Mucosa of gallbladder (tissue), 1 donor: Measurements from ENCODE around the gene FALEC. TPM values are rescaled to one million over a fixed set of nuclear protein-coding genes. Genes with fewer than 3 reads are reported as not detected.

Experiments
- DNase-seq: peaks from one replicate; pipeline ENCODE4 v3.0.0-alpha.2; 2020; ENCODE audit warnings: low spot score
- total RNA-seq: library from RNA; stranded (reverse); gene quantifications from one replicate; pipeline ENCODE4 v1.2.1, GENCODE V29; 2021
- donor health status: DM: no; HTN: no; CAD: no.

Gene FALEC
- 1.1 TPM for total RNA-seq

DNA sequence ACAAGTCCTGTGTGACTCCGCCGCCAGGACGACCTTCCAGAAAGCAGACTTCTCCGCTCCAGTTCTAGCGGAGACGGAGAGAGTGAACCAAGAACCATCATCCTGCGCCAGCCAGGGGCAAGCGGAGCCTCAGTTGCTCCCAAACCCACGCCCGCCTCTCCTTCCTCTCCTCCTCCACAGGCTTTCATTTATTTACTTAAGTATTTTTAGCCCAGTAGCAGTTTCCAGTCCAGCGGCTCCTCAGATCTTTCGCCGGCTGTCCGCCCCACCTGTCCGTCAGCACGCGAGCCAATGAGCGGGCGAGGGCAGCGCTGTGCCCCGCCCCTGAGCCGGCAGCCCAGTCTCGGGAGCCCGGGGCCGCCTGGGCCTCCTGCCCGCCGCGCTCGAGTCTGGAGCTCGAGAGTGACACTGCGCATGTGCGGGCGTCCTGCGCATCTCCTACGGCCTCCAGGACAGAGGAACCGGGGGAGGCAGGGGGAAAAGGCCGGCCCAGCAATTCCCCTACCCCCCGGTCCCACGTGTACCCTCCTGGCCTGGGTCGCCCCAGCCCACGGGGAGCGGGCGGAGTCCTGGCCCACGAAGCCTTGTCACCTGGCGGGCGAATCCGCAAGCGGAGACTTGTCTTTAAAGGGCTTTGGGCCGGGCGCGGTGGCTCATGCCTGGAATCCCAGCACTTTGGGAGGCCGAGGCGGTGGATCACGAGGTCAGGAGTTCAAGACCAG lies at the start of gene FALEC:
Gene FALEC (plus strand): TSS at position 425 of the 722 bp plus-strand sequence.
- DNase-seq = peak; percentile 97

DNA sequence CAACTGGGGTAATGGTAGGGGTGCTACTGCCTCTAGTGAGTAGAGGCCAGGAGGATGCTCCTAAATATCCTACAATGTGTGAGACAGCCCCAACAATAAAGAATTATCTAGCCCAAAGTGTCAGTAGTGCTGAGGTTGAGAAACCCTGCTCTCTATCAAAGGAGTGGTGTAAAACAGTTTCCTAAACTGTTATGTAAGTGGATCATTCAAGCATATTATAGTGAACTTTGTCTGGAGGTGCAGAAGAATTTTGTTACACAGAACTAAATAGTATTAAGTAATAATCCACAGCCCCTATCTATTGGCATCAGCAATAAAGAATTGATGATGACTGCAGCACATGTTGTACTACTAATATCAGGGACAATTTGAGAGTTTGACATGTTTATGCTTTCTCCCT lies 48.6 kb upstream of the FALEC start:
- DNase-seq = no peak

DNA sequence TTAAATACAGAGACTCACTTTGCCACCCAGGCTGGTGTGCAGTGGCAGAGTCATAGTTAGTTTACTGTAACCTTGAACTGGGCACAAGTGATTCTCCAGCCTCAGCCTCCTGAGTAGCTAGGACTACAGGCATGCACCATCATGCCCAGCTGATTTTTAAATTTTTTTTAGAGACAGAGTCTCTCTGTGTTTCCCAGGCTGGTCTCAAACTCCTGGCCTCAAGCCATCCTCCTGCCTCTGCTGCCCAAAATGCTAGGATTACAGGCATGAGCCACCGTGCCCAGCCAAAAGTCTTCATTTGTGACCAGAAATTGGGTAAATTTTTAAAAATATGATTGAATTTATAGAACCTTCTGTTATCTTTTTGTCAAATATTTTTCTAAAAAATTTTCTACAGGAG lies 46.3 kb upstream of the FALEC start:
- no peak for DNase-seq

DNA sequence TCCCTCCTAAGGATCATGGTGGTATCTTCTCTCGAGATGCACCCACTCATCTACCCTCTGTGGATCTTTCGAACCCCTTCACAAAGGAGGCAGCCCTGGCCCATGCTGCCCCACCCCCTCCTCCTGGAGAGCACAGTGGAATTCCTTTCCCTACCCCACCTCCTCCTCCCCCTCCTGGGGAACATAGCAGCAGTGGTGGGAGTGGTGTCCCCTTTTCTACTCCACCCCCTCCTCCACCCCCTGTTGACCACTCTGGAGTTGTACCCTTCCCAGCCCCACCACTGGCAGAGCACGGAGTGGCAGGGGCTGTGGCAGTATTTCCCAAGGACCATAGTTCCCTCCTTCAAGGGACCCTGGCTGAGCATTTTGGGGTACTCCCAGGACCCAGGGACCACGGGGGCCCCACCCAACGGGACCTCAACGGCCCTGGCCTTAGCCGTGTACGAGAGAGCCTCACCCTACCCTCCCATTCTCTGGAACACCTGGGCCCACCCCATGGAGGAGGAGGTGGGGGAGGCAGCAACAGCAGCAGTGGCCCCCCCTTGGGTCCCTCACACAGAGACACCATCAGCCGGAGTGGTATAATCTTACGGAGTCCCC lies 42.9 kb upstream of the FALEC start:
- no peak for DNase-seq

DNA sequence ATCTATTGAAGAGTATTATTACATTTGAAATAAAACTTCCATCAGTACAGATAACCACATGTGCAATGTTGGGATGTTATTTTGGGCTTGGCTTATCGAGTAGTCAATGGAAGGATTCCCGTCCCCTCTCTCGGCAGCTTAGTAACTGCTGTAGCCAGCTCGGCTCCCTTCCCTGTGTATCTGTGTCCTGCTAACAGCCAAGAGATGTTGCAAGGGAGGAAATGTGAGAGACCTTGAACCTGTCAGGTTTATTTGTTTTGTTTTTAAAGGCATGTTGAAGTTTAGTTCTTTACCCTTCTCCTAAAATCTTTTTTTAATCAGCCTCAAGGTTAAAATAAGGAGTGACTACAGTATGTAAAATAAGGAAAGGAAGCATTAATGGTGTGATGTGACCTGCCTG lies 41.9 kb upstream of the FALEC start:
- no peak for DNase-seq

DNA sequence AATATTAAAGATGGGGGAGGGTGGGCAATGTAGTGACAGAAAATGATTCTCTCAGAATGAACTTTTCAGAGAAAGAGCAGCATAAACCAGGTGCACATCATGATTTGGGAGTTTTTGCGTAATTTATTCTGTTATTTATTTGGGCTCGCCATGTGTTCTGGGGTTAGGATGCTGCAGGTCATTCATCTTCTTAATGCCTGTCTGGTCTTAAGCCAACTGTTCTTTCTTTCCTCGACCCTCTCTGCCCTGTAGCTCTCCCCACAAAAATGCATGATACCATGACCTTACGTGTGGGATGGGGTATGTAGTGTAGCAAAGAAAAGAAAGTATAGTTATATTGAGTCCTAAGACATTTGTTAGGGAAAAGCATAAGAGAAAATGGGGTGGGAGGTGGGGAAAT lies 40.7 kb upstream of the FALEC start:
- no peak for DNase-seq

DNA sequence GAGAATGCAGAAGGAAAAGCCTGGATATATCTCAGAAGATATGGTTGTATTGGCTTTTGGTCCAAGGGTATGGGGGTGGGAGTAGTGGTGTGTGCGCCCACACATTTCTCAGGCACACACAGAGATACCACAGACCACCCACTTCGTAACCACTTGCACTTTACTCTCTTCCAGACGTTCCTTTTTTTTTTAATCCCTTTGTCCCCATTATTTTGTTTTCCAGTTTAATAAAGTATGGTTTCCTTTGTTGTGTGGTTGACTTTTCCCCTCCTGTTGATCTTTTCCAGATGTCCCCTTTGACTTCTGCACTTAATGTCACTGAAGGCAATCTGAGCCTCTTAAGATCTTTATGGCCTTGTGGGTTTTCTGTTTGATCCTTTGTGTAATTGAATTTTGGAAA lies 38.8 kb upstream of the FALEC start:
- no peak for DNase-seq

DNA sequence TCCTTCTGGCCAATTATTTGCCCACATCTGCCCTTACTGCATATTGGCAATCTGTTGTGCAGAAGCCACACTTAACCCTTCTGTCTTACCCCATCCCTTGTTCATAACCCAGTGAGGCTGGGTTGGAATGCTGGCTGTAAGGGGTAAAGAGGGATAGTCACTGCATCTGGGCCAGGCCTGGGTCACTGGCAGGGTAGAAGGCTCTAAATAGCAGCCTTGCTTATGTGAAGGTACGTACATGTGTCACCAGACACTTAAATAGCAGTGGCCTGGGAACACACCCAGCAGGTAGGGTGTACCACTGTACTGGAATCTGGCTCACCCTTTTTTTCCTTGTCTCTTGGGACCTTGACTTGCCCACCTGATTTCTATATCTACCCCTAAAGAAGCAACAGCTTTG lies 38.2 kb upstream of the FALEC start:
- DNase-seq = no peak

DNA sequence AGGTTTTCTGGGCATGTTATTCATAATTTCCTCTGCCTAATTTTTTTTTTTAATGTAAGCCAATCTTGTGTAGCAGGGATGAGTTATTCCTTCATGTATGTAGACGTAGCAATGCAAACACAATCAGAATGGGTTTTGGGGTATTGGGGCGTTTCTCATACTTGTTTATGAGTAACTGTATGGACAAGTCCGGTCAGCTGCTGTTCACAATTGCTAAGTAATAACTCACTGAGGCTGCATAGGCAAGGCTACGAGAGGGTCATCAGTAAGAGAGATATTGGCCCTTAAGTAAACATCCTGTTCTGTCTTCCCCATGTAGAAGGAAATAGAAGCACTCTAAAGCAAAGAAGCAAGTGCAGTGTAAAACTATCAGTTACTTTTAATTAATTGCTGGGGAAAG lies 37.8 kb upstream of the FALEC start:
- DNase-seq = no peak

DNA sequence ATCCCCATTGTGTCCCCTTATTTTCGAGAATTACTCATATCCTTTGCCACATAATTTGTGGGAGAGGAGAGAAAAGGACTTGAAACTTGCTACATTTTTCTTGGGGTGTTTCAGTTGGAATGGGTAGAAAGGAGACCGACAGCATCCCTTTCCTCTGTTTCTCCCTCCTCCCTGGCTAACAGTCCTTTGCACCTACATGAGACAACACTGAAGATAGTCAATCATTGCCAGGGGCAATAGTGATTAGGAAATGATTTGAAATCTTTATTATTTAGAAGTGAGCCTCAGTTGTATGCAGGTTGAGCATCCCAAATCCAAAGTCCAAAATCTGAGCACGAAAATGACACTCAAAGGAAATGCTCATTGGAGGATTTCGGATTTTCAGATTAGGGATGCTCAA lies 36.2 kb upstream of the FALEC start:
- DNase-seq = no peak

DNA sequence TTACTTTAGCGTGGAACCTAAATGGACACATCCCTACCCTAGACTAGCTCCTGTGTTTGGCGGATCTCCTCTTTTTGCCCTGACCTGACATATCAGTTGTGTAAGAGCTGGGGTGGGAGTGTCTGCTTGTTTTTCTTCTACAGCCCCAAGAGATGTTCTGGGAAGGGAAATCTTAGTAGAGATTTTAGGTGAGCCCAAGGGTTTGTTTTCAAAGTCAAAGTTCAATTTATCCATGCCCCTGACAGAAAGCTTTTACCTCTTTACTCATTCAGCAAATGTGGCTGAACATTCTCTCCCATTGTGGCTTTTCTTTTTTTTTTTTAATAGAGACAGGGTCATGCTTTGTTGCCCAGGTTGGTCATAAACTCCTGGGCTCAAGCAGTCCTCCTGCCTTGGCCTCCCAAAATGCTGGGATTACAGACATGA lies 35.6 kb upstream of the FALEC start:
- DNase-seq = no peak

DNA sequence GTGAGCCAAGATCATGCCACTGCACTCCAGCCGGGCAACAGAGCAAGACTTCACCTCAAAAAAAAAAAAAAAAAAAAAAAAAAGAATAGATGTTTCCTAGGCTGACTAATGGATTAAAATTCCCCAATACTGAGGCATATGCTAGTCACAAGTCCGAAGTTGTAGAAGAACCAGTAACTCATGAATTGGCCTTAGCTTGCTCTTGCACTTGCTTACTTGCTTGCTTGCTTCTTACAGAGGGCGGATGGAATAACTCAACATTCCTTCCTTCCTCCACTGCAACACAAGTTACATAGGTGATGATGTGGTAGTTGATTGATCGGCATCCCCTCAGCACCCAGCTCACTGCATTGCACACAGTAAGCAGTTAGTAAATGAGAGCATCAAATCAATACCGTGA lies 31.1 kb upstream of the FALEC start:
- DNase-seq = no peak

DNA sequence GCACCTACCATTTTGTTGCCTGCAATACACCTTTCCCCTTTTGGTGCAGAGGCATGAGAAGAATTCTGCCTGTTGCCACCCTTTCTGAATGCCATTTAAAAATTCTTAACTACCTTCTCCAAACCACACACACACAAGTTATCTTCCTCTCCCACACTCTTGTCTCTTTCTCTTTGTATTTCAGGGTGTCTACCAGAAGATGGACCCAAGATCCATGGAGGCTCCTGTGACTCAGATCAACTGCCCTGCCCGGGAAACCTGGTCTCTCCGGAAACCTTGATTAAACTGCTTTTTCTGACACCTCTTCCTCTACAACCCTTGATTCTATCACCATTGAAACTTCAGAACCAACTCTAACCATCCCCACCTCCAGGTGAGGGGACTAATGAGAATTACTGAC lies 30.7 kb upstream of the FALEC start:
- no peak for DNase-seq

DNA sequence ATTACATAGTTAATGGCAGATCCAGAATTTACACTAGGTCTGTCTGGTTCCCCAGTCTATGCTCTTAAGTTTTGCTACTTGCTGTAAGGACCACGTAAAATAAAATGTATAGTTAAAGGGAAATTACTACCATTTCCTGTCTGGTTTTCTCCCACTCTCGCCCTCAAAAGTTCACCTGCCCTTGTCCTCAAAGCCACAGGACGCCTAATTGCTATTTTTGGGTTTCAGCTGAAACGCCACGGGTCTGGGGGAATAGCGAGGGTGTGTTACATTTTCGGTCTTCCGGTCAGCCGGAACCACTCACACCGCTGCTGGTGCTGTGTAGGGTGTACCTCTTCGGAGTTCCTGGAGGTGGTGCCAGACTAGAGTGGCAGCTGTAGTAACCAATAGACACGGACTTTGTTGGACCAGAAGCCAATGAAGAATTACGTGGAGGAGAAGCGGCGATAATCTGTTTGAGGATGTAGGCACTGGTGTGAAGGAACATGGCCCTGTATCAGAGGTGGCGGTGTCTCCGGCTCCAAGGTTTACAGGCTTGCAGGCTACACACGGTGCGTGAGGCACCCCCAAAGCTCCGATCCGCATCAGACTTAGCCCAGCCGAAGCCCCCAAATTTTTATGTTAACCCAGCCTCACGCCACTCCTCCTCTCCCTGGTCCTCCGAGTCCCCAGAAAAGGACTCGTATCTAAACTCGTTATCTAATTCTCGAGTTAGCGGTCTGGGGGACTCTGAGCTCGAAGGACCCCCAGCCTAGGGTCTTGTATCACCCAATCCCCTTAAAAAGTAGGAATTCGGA lies 28.4 kb upstream of the FALEC start, which contains the start of gene TARS2:
Gene TARS2 (plus strand): TSS at position 454 of the 797 bp plus-strand sequence. CDS start 32 bp downstream, at position 486.
- DNase-seq = peak; percentile 98

DNA sequence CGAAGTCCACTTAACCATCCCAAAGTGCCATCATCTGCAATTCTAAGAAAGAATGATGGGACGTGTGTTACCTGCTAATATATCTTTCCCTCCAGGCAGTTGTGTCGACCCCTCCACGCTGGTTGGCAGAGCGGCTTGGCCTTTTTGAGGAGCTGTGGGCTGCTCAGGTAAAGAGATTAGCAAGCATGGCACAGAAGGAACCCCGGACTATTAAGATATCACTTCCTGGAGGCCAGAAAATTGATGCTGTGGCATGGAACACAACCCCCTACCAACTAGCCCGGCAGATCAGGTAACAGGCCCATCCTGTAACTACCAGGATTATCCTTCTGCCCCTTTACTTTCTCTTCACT lies 27.8 kb upstream of the FALEC start:
- DNase-seq = no peak

DNA sequence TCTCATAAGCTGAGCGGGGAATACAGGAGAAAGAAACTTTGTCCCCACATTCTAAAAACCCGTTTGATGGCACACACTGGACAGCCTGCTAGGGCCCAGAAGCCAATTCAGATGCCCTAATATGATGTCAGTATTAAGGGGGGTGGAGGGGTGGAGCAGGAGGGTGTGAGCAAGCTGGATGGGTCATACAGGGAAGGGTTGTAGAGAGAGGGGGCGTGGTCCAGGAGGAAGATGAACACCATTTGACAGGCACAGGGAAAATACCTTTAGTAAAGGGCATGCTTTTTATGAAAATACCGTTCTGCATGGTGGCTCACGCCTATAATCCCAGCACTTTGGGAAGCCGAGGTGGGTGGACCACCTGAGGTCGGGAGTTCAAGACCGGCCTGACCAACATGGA lies 22.4 kb upstream of the FALEC start:
- no peak for DNase-seq

DNA sequence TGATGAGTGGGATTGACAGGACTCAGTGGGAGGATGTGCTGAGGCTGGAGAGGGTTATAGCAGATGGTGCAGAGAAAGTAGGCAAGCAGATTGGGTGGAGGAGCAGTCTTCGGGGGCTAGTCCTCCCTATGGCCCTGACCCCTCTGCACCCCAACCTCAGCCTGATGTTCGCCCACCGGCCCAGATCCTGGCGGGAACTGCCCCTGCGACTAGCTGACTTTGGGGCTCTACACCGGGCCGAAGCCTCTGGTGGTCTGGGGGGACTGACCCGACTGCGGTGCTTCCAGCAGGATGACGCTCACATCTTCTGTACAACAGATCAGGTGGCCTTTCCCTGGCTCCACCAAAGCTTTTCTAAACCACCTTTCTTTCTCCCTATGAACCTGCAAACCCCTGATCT lies 17.2 kb upstream of the FALEC start:
- no peak for DNase-seq

DNA sequence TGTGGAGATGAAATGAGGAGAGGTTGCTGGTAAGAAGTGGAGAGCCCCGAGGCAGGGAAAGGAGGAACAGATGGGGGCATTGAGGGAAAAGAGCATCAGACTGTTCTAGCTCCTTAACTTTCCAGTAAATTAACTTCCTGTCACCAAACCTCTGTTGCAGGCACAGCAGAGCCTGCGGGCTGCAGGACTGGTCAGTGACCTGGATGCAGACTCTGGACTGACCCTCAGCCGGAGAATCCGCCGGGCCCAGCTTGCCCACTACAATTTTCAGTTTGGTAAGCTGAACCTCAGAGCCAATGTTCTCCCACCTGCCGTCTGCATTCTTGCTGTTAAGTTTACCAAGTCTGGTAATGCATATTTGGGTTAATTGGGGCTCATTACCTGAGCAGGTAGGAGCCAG lies 10.1 kb upstream of the FALEC start:
- no peak for DNase-seq

DNA sequence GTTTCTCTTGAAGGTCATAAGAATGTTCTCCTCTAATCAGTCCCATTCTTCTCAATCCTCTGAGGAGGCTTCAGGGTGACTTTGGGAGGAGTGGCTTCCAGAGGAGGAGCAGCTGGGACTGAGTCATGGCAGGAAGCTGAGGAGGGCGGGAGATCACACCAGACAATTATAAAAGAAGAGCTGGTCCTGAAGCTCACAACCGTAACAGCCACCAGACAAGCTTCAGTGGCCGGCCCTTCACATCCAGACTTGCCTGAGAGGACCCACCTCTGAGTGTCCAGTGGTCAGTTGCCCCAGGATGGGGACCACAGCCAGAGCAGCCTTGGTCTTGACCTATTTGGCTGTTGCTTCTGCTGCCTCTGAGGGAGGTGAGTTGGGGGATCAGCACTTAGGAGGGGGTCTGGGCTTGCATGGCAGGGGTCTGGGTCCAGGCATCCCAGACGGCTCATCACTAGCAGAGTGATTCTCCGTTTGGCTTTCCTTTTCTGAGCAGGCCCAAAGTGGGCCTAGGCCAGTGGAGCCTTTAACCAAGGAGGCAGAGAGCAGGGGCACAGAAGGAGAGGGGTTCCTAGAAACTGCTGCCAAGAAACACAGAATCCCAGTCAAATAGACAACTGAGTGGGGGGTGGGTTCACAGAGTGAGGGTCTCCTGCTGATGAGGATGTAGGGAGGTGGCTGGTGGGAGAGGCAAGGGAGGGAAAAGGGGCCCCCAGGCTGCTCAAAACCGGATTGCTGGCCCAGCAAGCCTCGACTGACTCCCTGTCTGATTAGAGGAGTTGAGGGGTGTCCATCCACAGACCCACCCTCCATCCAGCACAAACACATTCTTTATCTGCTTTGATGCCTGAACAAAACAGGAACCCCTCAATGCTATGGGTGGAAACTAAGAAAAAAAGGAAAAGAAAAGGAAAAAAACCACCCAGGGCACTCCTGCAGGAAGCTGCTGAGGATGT lies 7.4 kb upstream of the FALEC start, which contains the start of gene ECM1:
Gene ECM1 (plus strand): TSS at position 198 of the 953 bp plus-strand sequence. CDS start 101 bp downstream, at position 299.
- DNase-seq = peak; percentile 77

DNA sequence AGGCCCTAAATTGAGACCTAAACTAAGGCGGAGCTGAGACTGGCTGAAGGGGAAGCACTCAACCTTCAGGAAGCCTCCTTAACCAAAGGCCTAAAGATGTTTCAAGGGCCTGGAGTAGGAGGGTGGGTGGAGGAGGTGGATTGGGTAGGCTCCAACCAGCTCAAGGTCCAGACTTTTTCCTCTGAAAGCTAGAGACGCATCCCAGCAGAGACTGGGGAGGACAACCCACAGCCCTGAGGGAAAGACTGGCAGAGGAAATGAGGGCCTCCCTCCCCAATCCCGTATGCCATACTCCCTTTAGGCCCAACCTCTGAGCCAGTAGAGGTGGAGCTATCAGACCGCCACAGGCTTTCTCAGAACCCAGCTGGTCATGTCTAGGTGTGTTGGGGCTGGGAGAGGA lies 6.6 kb upstream of the FALEC start:
- no peak for DNase-seq

DNA sequence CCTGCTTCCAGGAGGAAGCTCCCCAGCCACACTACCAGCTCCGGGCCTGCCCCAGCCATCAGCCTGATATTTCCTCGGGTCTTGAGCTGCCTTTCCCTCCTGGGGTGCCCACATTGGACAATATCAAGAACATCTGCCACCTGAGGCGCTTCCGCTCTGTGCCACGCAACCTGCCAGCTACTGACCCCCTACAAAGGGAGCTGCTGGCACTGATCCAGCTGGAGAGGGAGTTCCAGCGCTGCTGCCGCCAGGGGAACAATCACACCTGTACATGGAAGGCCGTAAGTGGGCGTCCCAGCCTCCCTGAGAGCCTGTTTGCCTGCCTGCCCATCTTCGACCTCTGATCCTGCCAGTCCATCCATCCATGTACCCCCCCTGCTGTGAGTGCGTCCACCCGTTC lies 4.0 kb upstream of the FALEC start:
- no peak for DNase-seq
